ENCODE results near the gene SGTA. TPM values are rescaled to one million over a fixed set of nuclear protein-coding genes. Genes with fewer than 3 reads are reported as not detected.
"Not testable (repeated sequence)": the region's sequence is repeated elsewhere in the genome, so short reads cannot be mapped to it uniquely, and the experiment has no call there.

SGTA gene
- polyA plus RNA-seq, 3 donors, result 37.0 to 49.7 (median 45.7) TPM

GRCh38 chr19:2798158-2798685 lies 15.1 kb upstream of the SGTA start:
- H3K27ac ChIP-seq (ENCODE audit: low read depth, low read length), result no peak overlapping the region
- WGBS, 3 donors, result 96 to 98% (median 97%) methylated on average over 16 of the region's 16 CpGs

GRCh38 chr19:2797280-2797679 lies 14.2 kb upstream of the SGTA start:
- H3K27ac ChIP-seq (ENCODE audit: low read depth, low read length), result no peak overlapping the region
- 94 to 96% (median 94%) methylated on average over 15 of the region's 15 CpGs for WGBS, 3 donors

- 95 to 97% (median 95%) methylated on average over 22 to 23 of the region's 23 CpGs for WGBS, 3 donors
- no peak overlapping the region for H3K27ac ChIP-seq (ENCODE audit: low read depth, low read length)
Measured at GRCh38 chr19:2796659-2797266, 13.7 kb upstream of the SGTA start.

GRCh38 chr19:2795827-2796658 lies 13.0 kb upstream of the SGTA start:
- H3K27ac ChIP-seq (ENCODE audit: low read depth, low read length), result no peak overlapping the region
- WGBS, 3 donors, result 89 to 96% (median 92%) methylated on average over 25 to 27 of the region's 27 CpGs

- WGBS, 3 donors, result 96 to 97% (median 96%) methylated on average over 12 of the region's 12 CpGs
- no peak overlapping the region for H3K27ac ChIP-seq (ENCODE audit: low read depth, low read length)
Measured at GRCh38 chr19:2793577-2793976, 10.5 kb upstream of the SGTA start.

GRCh38 chr19:2793126-2793525 lies 10.1 kb upstream of the SGTA start:
- H3K27ac ChIP-seq (ENCODE audit: low read depth, low read length), result no peak overlapping the region
- WGBS, 3 donors, result 94 to 97% (median 94%) methylated on average over 7 of the region's 7 CpGs

- H3K27ac ChIP-seq (ENCODE audit: low read depth, low read length), result not testable (repeated sequence)
- 91 to 97% (median 97%) methylated on average over 10 of the region's 10 CpGs for WGBS, 3 donors
Measured at GRCh38 chr19:2792666-2793065, 9.6 kb upstream of the SGTA start.

- 88 to 93% (median 90%) methylated on average over 16 of the region's 16 CpGs for WGBS, 3 donors
- no peak overlapping the region for H3K27ac ChIP-seq (ENCODE audit: low read depth, low read length)
Measured at GRCh38 chr19:2791876-2792275, 8.8 kb upstream of the SGTA start.

- H3K27ac ChIP-seq (ENCODE audit: low read depth, low read length), result no peak overlapping the region
- WGBS, 3 donors, result 89 to 95% (median 91%) methylated on average over 16 of the region's 16 CpGs
Measured at GRCh38 chr19:2791440-2791839, 8.4 kb upstream of the SGTA start.

GRCh38 chr19:2790557-2791271 lies 7.6 kb upstream of the SGTA start:
- H3K27ac ChIP-seq (ENCODE audit: low read depth, low read length), result no peak overlapping the region
- 88 to 95% (median 93%) methylated on average over 32 of the region's 32 CpGs for WGBS, 3 donors

- H3K27ac ChIP-seq (ENCODE audit: low read depth, low read length), result no peak overlapping the region
- WGBS, 3 donors, result 93 to 97% (median 96%) methylated on average over 14 of the region's 14 CpGs
Measured at GRCh38 chr19:2790194-2790556, 7.1 kb upstream of the SGTA start.

- WGBS, 3 donors, result 81 to 98% (median 95%) methylated on average over 5 of the region's 5 CpGs
- H3K27ac ChIP-seq (ENCODE audit: low read depth, low read length), result no peak overlapping the region
Measured at GRCh38 chr19:2788237-2788636, 5.2 kb upstream of the SGTA start.

GRCh38 chr19:2787115-2787514 lies 4.0 kb upstream of the SGTA start:
- no peak overlapping the region for H3K27ac ChIP-seq (ENCODE audit: low read depth, low read length)
- whole genome bisulfite sequencing, 3 donors, result 84 to 88% (median 87%) methylated on average over 8 of the region's 8 CpGs

GRCh38 chr19:2785244-2785997 lies 2.3 kb upstream of the SGTA start, which contains the start of gene THOP1:
TSS of gene THOP1 (plus strand) at chr19:2785503. CDS start at chr19:2785663, 160 bp downstream.
- 0 to 1% (median 1%) methylated on average over 66 to 78 of the region's 78 CpGs for whole genome bisulfite sequencing, 3 donors
- H3K27ac ChIP-seq (ENCODE audit: low read depth, low read length), result no peak within 1 kb of the TSS

GRCh38 chr19:2783781-2784145 lies 690 bp upstream of the SGTA start:
- 71 to 74% (median 73%) methylated on average over 7 of the region's 7 CpGs for WGBS, 3 donors
- no peak overlapping the region for H3K27ac ChIP-seq (ENCODE audit: low read depth, low read length)

- no peak overlapping the region for H3K27ac ChIP-seq (ENCODE audit: low read depth, low read length)
- WGBS, 3 donors, result 1 to 3% (median 1%) methylated on average over 24 of the region's 24 CpGs
Measured at GRCh38 chr19:2782329-2782935, 641 bp downstream of the SGTA start.

- no peak overlapping the region for H3K27ac ChIP-seq (ENCODE audit: low read depth, low read length)
Measured at GRCh38 chr19:2780284-2780683, 2.8 kb downstream of the SGTA start.

GRCh38 chr19:2779121-2779740 lies 3.8 kb downstream of the SGTA start:
- 72 to 82% (median 75%) methylated on average over 14 of the region's 14 CpGs for WGBS, 3 donors
- no peak overlapping the region for H3K27ac ChIP-seq (ENCODE audit: low read depth, low read length)

More at GRCh38 chr19:2780284-2780683, 2.8 kb downstream of the SGTA start:
- 84 to 91% (median 88%) methylated on average over 7 of the region's 7 CpGs for WGBS, 3 donors
